GM18907 (cell line): ENCODE results near the gene NSMF.
"Not testable (repeated sequence)": the region's sequence is repeated elsewhere in the genome, so short reads cannot be mapped to it uniquely, and the experiment has no call there.

Source experiments
- ATAC-seq: cut with Tn5 transposase; IDR thresholded peaks from one replicate; pipeline ENCODE4 v1.9.1; 2021; ENCODE audit warnings: mild to moderate bottlenecking, moderate library complexity; ENCODE audit not compliant: unreplicated experiment

The NSMF gene

GRCh38 chr9:137417161-137418021, 41.7 kb downstream of the NSMF start:
- no peak for ATAC-seq

GRCh38 chr9:137416563-137417151, 42.5 kb downstream of the NSMF start:
- no peak for ATAC-seq

- ATAC-seq = no peak
Observed at GRCh38 chr9:137416006-137416562, 43.0 kb downstream of the NSMF start.

- ATAC-seq = no peak
Observed at GRCh38 chr9:137415451-137415850, 43.7 kb downstream of the NSMF start.

- ATAC-seq = no peak
Observed at GRCh38 chr9:137412431-137412830, 46.7 kb downstream of the NSMF start.

GRCh38 chr9:137411645-137412380, 47.3 kb downstream of the NSMF start:
- peak; percentile 55 for ATAC-seq

GRCh38 chr9:137411260-137411644, 47.9 kb downstream of the NSMF start:
- ATAC-seq = no peak

- ATAC-seq = no peak
Observed at GRCh38 chr9:137410891-137411249, 48.3 kb downstream of the NSMF start.

- not testable (repeated sequence) for ATAC-seq
Observed at GRCh38 chr9:137410236-137410890, 48.8 kb downstream of the NSMF start.

- ATAC-seq = no peak
Observed at GRCh38 chr9:137409515-137409914, 49.6 kb downstream of the NSMF start.

GRCh38 chr9:137408651-137409405, 50.3 kb downstream of the NSMF start:
- ATAC-seq = no peak

- ATAC-seq = no peak
Observed at GRCh38 chr9:137407590-137408300, 51.4 kb downstream of the NSMF start.

GRCh38 chr9:137406876-137407589, 52.1 kb downstream of the NSMF start:
- ATAC-seq = peak; percentile 37

GRCh38 chr9:137406085-137406760, 52.9 kb downstream of the NSMF start:
- no peak for ATAC-seq

- ATAC-seq = no peak
Observed at GRCh38 chr9:137405677-137406081, 53.5 kb downstream of the NSMF start.

GRCh38 chr9:137404961-137405567, 54.1 kb downstream of the NSMF start:
- no peak for ATAC-seq

- no peak for ATAC-seq
Observed at GRCh38 chr9:137403269-137403668, 55.9 kb downstream of the NSMF start.

- no peak for ATAC-seq
Observed at GRCh38 chr9:137402746-137403145, 56.4 kb downstream of the NSMF start.
